GM23338 (cell line): ENCODE results near the gene RXFP2. TPM values are rescaled to one million over a fixed set of nuclear protein-coding genes. Genes with fewer than 3 reads are reported as not detected.

Experiments used
- ATAC-seq: fragments of 200-7000 bp; cut with Tn5 transposase; 3 replicates; pipeline ENCODE4 v1.9.1; 2020
- DNase-seq: peaks from one replicate; pipeline ENCODE4 v3.0.0-alpha.2; 2015; ENCODE audit warnings: low spot score
- H2AFZ ChIP-seq: fragments of 200-600 bp; sonication (generic); 2 replicates; pipeline ENCODE4 v1.8.0; 2016; ENCODE audit warnings: antibody characterized with exemption, mild to moderate bottlenecking, moderate library complexity
- H3F3A ChIP-seq: fragments of 200-600 bp; sonication (generic); replicated peaks from 2 replicates; pipeline ENCODE4 v1.8.0; 2017; ENCODE audit warnings: antibody characterized with exemption, mixed run types, low read depth
- H3K27ac ChIP-seq: fragments of 200-600 bp; sonication (generic); 2 replicates; pipeline ENCODE4 v1.6.1; 2016; ENCODE audit warnings: low read depth
- H3K27me3 ChIP-seq: fragments of 200-600 bp; sonication (generic); 2 replicates; pipeline ENCODE4 v1.8.0; 2016; ENCODE audit warnings: mild to moderate bottlenecking, mixed run types, moderate library complexity; ENCODE audit not compliant: insufficient read depth
- H3K36me3 ChIP-seq: fragments of 200-600 bp; sonication (generic); 2 replicates; pipeline ENCODE4 v1.8.0; 2016; ENCODE audit warnings: mild to moderate bottlenecking; ENCODE audit not compliant: insufficient read depth
- H3K4me1 ChIP-seq: fragments of 200-600 bp; sonication (generic); 2 replicates; pipeline ENCODE4 v1.8.0; 2016; ENCODE audit warnings: mild to moderate bottlenecking, moderate library complexity; ENCODE audit not compliant: insufficient read depth
- H3K4me2 ChIP-seq: fragments of 200-600 bp; sonication (generic); 2 replicates; pipeline ENCODE4 v1.7.1; 2017; ENCODE audit warnings: mixed run types
- H3K4me3 ChIP-seq: fragments of 200-600 bp; sonication (generic); 2 replicates; pipeline ENCODE4 v1.6.1; 2016; ENCODE audit warnings: mixed run types
- H3K79me2 ChIP-seq: fragments of 200-600 bp; sonication (generic); replicated peaks from 2 replicates; pipeline ENCODE4 v1.8.0; 2017; ENCODE audit warnings: mild to moderate bottlenecking; ENCODE audit not compliant: insufficient read depth
- H3K9me2 ChIP-seq: fragments of 200-600 bp; sonication (generic); 2 replicates; pipeline ENCODE4 v1.8.0; 2017; ENCODE audit not compliant: insufficient read depth
- H4K20me1 ChIP-seq: fragments of 200-600 bp; sonication (generic); replicated peaks from 2 replicates; pipeline ENCODE4 v1.8.0; 2017; ENCODE audit warnings: mild to moderate bottlenecking; ENCODE audit not compliant: insufficient read depth
- H3K27ac Mint-ChIP-seq: 2 replicates; pipeline ENCODE4 v1.8.0; 2020; ENCODE audit warnings: inconsistent platforms, mild to moderate bottlenecking, moderate library complexity, mixed read lengths
- H3K27me3 Mint-ChIP-seq: 3 replicates; pipeline ENCODE4 v1.8.0; 2022; ENCODE audit warnings: low read depth, mild to moderate bottlenecking, moderate library complexity, mixed read lengths, inconsistent platforms; ENCODE audit not compliant: insufficient read depth, poor library complexity
- H3K36me3 Mint-ChIP-seq: 3 replicates; pipeline ENCODE4 v1.8.0; 2021; ENCODE audit warnings: low read depth, mild to moderate bottlenecking, inconsistent platforms, moderate library complexity, mixed read lengths
- H3K4me1 Mint-ChIP-seq: 3 replicates; pipeline ENCODE4 v1.8.0; 2020; ENCODE audit warnings: mild to moderate bottlenecking, inconsistent platforms, mixed read lengths
- H3K4me3 Mint-ChIP-seq: 3 replicates; pipeline ENCODE4 v1.8.0; 2021; ENCODE audit warnings: moderate library complexity, mild to moderate bottlenecking, inconsistent platforms, mixed read lengths
- H3K9me3 Mint-ChIP-seq: 3 replicates; pipeline ENCODE4 v1.8.0; 2020; ENCODE audit warnings: moderate library complexity, mild to moderate bottlenecking, inconsistent platforms, mixed read lengths
- ETS1 ChIP-seq: IDR thresholded peaks from 2 replicates; pipeline ENCODE4 v1.6.1; 2016; ENCODE audit warnings: antibody characterized with exemption
- NANOG ChIP-seq: IDR thresholded peaks from 2 replicates; pipeline ENCODE4 v1.6.1; 2016; ENCODE audit warnings: antibody characterized with exemption, borderline replicate concordance
- POLR2AphosphoS5 ChIP-seq: IDR thresholded peaks from 2 replicates; pipeline ENCODE4 v1.6.1; 2016; ENCODE audit warnings: antibody characterized with exemption, low read depth
- STAT1 ChIP-seq: IDR thresholded peaks from one replicate; pipeline ENCODE4 v1.6.1; 2016; ENCODE audit warnings: antibody characterized with exemption; ENCODE audit not compliant: unreplicated experiment
- ZNF114 ChIP-seq: fragments of 250-450 bp; sonication (Bioruptor Pico); IDR thresholded peaks from 2 replicates; pipeline ENCODE4 v1.5.0; 2020; ENCODE audit warnings: mild to moderate bottlenecking, moderate library complexity
- ZNF462 ChIP-seq: fragments of 250-450 bp; sonication (Bioruptor Pico); IDR thresholded peaks from 2 replicates; pipeline ENCODE4 v1.5.0; 2020; ENCODE audit warnings: mild to moderate bottlenecking, moderate library complexity
- polyA plus RNA-seq: library from polyadenylated mRNA; unstranded; fragments of >200 nt; fragmentation: Nextera tagmentation; extraction: Ambion mirVana; gene quantifications from 2 replicates; pipeline ENCODE4 v1.2.1, GENCODE V29; 2016
- total RNA-seq: library from RNA; depleted of rRNA; stranded (reverse); fragments of >200 nt; shearing (Covaris generic); gene quantifications from 2 replicates; pipeline ENCODE4 v1.2.3, GENCODE V29; 2014

RXFP2 gene
- total and polyA plus RNA-seq, 2 experiments from 2014 or later = not detected

- H3K27ac Mint-ChIP-seq = no peak overlapping the region
- Histone ChIP-seq H2AFZ (no peak overlapping the region), H3K4me1 (no peaks in the 10 kb centered on the region), H3K27me3 (no peaks in the 10 kb centered on the region), H3K9me2 (no peaks in the 10 kb centered on the region), H3K79me2 (no peaks in the 10 kb centered on the region), H3K4me2 (no peak overlapping the region), H3K36me3 (no peaks in the 10 kb centered on the region), H3K4me3 (no peak overlapping the region), H3K27ac (no peak overlapping the region), H3F3A (no peaks in the 10 kb centered on the region), H4K20me1 (no peaks in the 10 kb centered on the region)
- no peaks in the 10 kb centered on the region for H3K36me3 Mint-ChIP-seq
- peaks cover 2% of the 10 kb centered on the region for H3K27me3 Mint-ChIP-seq
- no peaks in the 10 kb centered on the region for H3K9me3 Mint-ChIP-seq
- no peak overlapping the region for H3K4me3 Mint-ChIP-seq
- TF ChIP-seq ZNF462 (no peak), ZNF114 (no peak), NANOG (no peak)
- H3K4me1 Mint-ChIP-seq = no peaks in the 10 kb centered on the region; the same call in 2 of the 3 replicates
- ATAC-seq = no peak
- no peak for DNase-seq
Measured at GRCh38 chr13:31775686-31776085, 36.4 kb downstream of the RXFP2 start.

- H3K4me3 ChIP-seq = no peak overlapping the region
- H3F3A ChIP-seq = no peaks in the 10 kb centered on the region
- H3K9me2 ChIP-seq = no peaks in the 10 kb centered on the region
- H3K36me3 ChIP-seq = no peaks in the 10 kb centered on the region
- Mint-ChIP-seq H3K4me3 (no peak overlapping the region), H3K36me3 (no peaks in the 10 kb centered on the region), H3K27me3 (peaks cover 2% of the 10 kb centered on the region), H3K27ac (no peak overlapping the region), H3K4me1 (no peaks in the 10 kb centered on the region), H3K9me3 (no peaks in the 10 kb centered on the region)
- H4K20me1 ChIP-seq = no peaks in the 10 kb centered on the region
- no peak overlapping the region for H3K27ac ChIP-seq
- H3K4me2 ChIP-seq = no peak overlapping the region
- DNase-seq (no peak), ATAC-seq (no peak)
- H2AFZ ChIP-seq = no peak overlapping the region; the same call in 1 of the 2 replicates
- H3K27me3 ChIP-seq = no peaks in the 10 kb centered on the region
- no peaks in the 10 kb centered on the region for H3K4me1 ChIP-seq
- no peaks in the 10 kb centered on the region for H3K79me2 ChIP-seq
- no peak for TF ChIP-seq POLR2AphosphoS5
- no peak for TF ChIP-seq STAT1
- no peak for TF ChIP-seq ETS1
- no peak for TF ChIP-seq NANOG
- TF ChIP-seq ZNF462 = no peak
Measured at GRCh38 chr13:31781064-31781463, 41.7 kb downstream of the RXFP2 start.
